K562 (cell line): ENCODE results near the gene MLYCD. TPM values are rescaled to one million over a fixed set of nuclear protein-coding genes. Genes with fewer than 3 reads are reported as not detected.

Experiments used
- ATAC-seq: fragments of 200-7000 bp; cut with Tn5 transposase; 3 replicates; pipeline ENCODE4 v1.9.1; 2020; ENCODE audit warnings: moderate library complexity
- BruUV-seq: library from RNA; stranded (reverse); fragments of 400-500 nt; replicated peaks from 2 replicates; lab custom pipeline; 2021; lab: Mats Ljungman, UMichigan
- CTCF ChIA-PET: fragments of 300-600 bp; formaldehyde crosslinking; extraction: SDS; loops from one replicate; lab custom pipeline; 2021; ENCODE audit warnings: low intra/inter-chr PET ratio; lab: Yijun Ruan, JAX
- POLR2A ChIA-PET: fragments of 300-600, 350-650 bp; sonication (Branson Sonifier 250); formaldehyde crosslinking; extraction: SDS; loops from one replicate; lab custom pipeline; 2021; ENCODE audit warnings: antibody characterized with exemption, inconsistent platforms; lab: Yijun Ruan, JAX
- DNase-seq, 4 experiments: peaks; one replicate each; pipeline versions ENCODE4 v3.0.0 to v3.0.0-alpha.2; 2011 to 2018; ENCODE audit warnings: low spot score in 3 of 4, mixed read lengths in 3 of 4; ENCODE audit errors: extremely low read depth in 1 of 4
- FAIRE-seq: peaks from 2 replicates; lab custom pipeline; 2011; peaks lifted over from hg19 to GRCh38; lab: Jason Lieb, UNC
- H2AFZ ChIP-seq: 2 replicates; pipeline ENCODE4 v1.6.0; 2011; ENCODE audit warnings: low read depth, low read length, control low read depth, inconsistent platforms
- H3K27ac ChIP-seq: fragments of 200-600 bp; 3 replicates; pipeline ENCODE4 v1.8.0; 2011; ENCODE audit warnings: low read depth, mild to moderate bottlenecking, control low read depth, inconsistent platforms, low read length, moderate library complexity, mixed read lengths; ENCODE audit errors: extremely low read depth
- H3K27me3 ChIP-seq, 2 experiments: fragments of 300-600 bp in 1 of 2; 2 replicates in 1 of 2; 3 replicates in 1 of 2; pipeline versions ENCODE4 v1.6.0 to v1.8.0; 2011; ENCODE audit warnings: inconsistent platforms in 2 of 2, low read length in 2 of 2, mild to moderate bottlenecking in 1 of 2, mixed read lengths in 1 of 2, moderate library complexity in 1 of 2; ENCODE audit not compliant: control insufficient read depth in 2 of 2, insufficient read depth in 2 of 2
- H3K36me3 ChIP-seq: fragments of 300-600 bp; 3 replicates; pipeline ENCODE4 v1.8.0; 2011; ENCODE audit warnings: mild to moderate bottlenecking, low read length, inconsistent platforms; ENCODE audit not compliant: control insufficient read depth, insufficient read depth
- H3K4me1 ChIP-seq, 2 experiments: fragments of 200-600 bp in 1 of 2; replicated peaks in 1 of 2; 2 replicates in 1 of 2; 3 replicates in 1 of 2; pipeline versions ENCODE4 v1.5.1 to v1.8.0; 2011; ENCODE audit warnings: inconsistent platforms in 2 of 2, low read length in 2 of 2, mild to moderate bottlenecking in 1 of 2, mixed read lengths in 1 of 2, moderate library complexity in 1 of 2; ENCODE audit not compliant: control insufficient read depth in 2 of 2, insufficient read depth in 2 of 2
- H3K4me2 ChIP-seq: 2 replicates; pipeline ENCODE4 v1.6.1; 2011; ENCODE audit warnings: low read length, control low read depth, inconsistent platforms, mixed read lengths; ENCODE audit not compliant: insufficient read depth
- H3K4me3 ChIP-seq: fragments of 200-600 bp; sonication (generic), shearing (Covaris generic); 2 replicates; pipeline ENCODE4 v1.5.1; 2016; ENCODE audit warnings: control low read depth, inconsistent platforms
- H3K79me2 ChIP-seq: fragments of 200-600 bp; 3 replicates; pipeline ENCODE4 v1.8.0; 2011; ENCODE audit warnings: low read length, inconsistent platforms; ENCODE audit not compliant: control insufficient read depth, insufficient read depth
- H3K9ac ChIP-seq, 2 experiments: 2 replicates each; pipeline versions ENCODE4 v1.6.0 to v1.6.1; 2011; ENCODE audit warnings: low read depth in 2 of 2, low read length in 2 of 2, control low read depth in 1 of 2, inconsistent platforms in 1 of 2, mild to moderate bottlenecking in 1 of 2, mixed read lengths in 1 of 2; ENCODE audit not compliant: insufficient read depth in 1 of 2
- H3K9me1 ChIP-seq: one replicate; pipeline ENCODE4 v1.6.0; 2011; ENCODE audit warnings: inconsistent platforms, mild to moderate bottlenecking, low read length, moderate library complexity; ENCODE audit not compliant: control insufficient read depth, insufficient read depth
- H3K9me3 ChIP-seq: replicated peaks from 2 replicates; pipeline ENCODE4 v1.5.1; 2011; ENCODE audit warnings: low read depth, low read length, inconsistent platforms; ENCODE audit not compliant: control insufficient read depth, insufficient read depth
- H4K20me1 ChIP-seq: replicated peaks from 2 replicates; pipeline ENCODE4 v1.6.1; 2011; ENCODE audit warnings: low read length, inconsistent platforms, mixed read lengths; ENCODE audit not compliant: control insufficient read depth, insufficient read depth
- FIP1L1 ChIP-seq: fragments of 200-400 bp; formaldehyde crosslinking; IDR thresholded peaks from 2 replicates; pipeline ENCODE4 v1.6.1; 2018; ENCODE audit warnings: mild to moderate bottlenecking, low read depth, low read length; ENCODE audit not compliant: poor library complexity, severe bottlenecking
- FOXP1 ChIP-seq: sonication (generic); formaldehyde crosslinking; IDR thresholded peaks from 2 replicates; pipeline ENCODE4 v1.8.0; 2022; ENCODE audit warnings: mild to moderate bottlenecking, missing genetic modification reagents
- JUNB ChIP-seq: fragments of 450-650 bp; formaldehyde crosslinking; conservative IDR thresholded peaks from 2 replicates; pipeline ENCODE4 v1.4.0; 2020; ENCODE audit warnings: mild to moderate bottlenecking
- RB1 ChIP-seq: fragments of 450-650 bp; IDR thresholded peaks from 2 replicates; pipeline ENCODE4 v1.6.1; 2017; ENCODE audit warnings: low read depth, mild to moderate bottlenecking
- TCF3 ChIP-seq: sonication (generic); formaldehyde crosslinking; IDR thresholded peaks from 2 replicates; pipeline ENCODE4 v1.4.0; 2020; ENCODE audit warnings: mild to moderate bottlenecking, missing genetic modification reagents
- THAP7 ChIP-seq: fragments of 250-450 bp; sonication (Bioruptor Pico); IDR thresholded peaks from 2 replicates; pipeline ENCODE4 v1.5.0; 2021
- ZBTB33 ChIP-seq: sonication (generic); formaldehyde crosslinking; IDR thresholded peaks from 2 replicates; pipeline ENCODE4 v1.8.1; 2023; ENCODE audit warnings: mild to moderate bottlenecking, missing genetic modification reagents
- ZNF184 ChIP-seq: sonication (generic); formaldehyde crosslinking; IDR thresholded peaks from 2 replicates; pipeline ENCODE4 v1.5.0; 2020; ENCODE audit warnings: missing genetic modification reagents
- WGBS: fragments of 100-300 bp; shearing (Covaris generic); methylation state at CpG from one replicate; pipeline ENCODE4 v1.1.6; 2016; ENCODE audit warnings: low coverage, mixed read lengths; ENCODE audit not compliant: insufficient coverage; ENCODE audit errors: missing lambda C conversion rate; 5-methylcytosine and 5-hydroxymethylcytosine counted together
- in situ Hi-C: fragments of 300-500 bp; cut with MboI; formaldehyde crosslinking; loops from 4 replicates; pipeline ENCODE4 v1.15.0; 2018; ENCODE audit warnings: inconsistent platforms, mixed read lengths
- intact Hi-C: fragments of 100-400 bp; cut with micrococcal nuclease; formaldehyde crosslinking; loops from 2 replicates; pipeline ENCODE4 v1.14.2; 2022
- polyA plus RNA-seq, 8 experiments: library from polyadenylated mRNA; depleted of rRNA in 4 of 8; stranded (reverse) in 5 of 8; unstranded in 3 of 8; fragments of >200 nt; fragmentation: Nextera tagmentation in 2 of 8; fragmentation: Illumina TruSeq in 1 of 8; extraction: Ambion mirVana in 2 of 8; extraction: Trizol in 1 of 8; gene quantifications; 2 replicates each; pipeline versions ENCODE4 v1.2.1 to v1.2.3, GENCODE V29; 2011 to 2014; ENCODE audit warnings: inconsistent platforms in 1 of 8, missing spikeins in 1 of 8
- total RNA-seq, 7 experiments: library from RNA; depleted of rRNA in 6 of 7; stranded (reverse); fragments of >200 nt in 6 of 7; fragmentation: Illumina TruSeq in 2 of 7; extraction: Trizol in 2 of 7; gene quantifications; 2 replicates each; pipeline versions ENCODE4 v1.2.1 to v1.2.3, GENCODE V29; 2011 to 2021; ENCODE audit warnings: low replicate concordance in 1 of 7

The MLYCD gene
- total and polyA plus RNA-seq, 9 of the 15 experiments (the other 6 are each of a cell fraction or from before 2014, with no cell fraction given), result 0.15 to 2.0 (median 1.0) TPM

DNA sequence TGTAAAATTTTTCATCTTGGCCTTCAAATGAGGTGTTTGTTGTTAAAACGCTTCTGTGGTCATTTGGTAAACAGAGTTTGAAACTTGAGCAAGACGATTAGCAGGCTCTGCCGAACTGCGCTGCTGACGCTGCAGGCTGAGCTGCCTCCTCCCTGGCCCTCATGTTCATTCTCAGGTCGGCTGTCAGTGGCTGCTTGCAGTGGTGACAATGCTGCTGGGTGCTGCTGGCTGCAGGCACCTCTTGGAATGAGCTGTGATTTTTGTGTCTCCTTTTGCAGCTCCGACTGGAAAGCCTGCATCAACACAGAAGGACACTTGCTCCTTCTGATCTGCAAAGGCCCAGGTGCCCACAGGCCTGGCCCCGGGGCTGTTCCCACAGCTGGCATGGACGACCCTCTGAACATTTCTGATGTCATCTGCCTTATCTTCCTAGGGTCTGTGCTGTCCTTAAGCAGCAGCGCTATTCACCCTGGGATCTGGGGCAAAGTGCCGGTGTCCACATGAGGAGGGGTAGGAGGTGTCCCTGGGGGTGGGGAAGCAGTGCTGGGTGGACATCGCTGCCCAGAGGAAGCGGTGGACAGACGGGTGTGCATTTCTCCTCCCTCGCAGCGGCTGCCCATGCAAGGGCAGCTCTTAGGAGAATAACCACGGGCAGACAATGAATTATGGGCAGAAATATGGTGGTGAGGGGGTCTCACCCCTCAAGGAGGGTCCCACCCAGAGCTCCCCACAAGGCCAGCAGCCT lies 31.1 kb downstream of the MLYCD start (continued):
- no peak for TF ChIP-seq THAP7 (CRISPR knock-in tag)
- TF ChIP-seq FIP1L1, result no peak
- no peak for TF ChIP-seq ZBTB33
- no peak for TF ChIP-seq RB1
- TF ChIP-seq, all 486 proteins: peak for 0

GRCh38 chr16:83930730-83931500 lies 32.0 kb downstream of the MLYCD start:
- 0 out of 2 replicates have a peak, but pooled peaks have one; percentile 32 for TF ChIP-seq FOXP1 (CRISPR knock-in tag)
- no peak for TF ChIP-seq JUNB
- TF ChIP-seq TCF3 (CRISPR knock-in tag), result no peak
- no peak for TF ChIP-seq ZNF184 (CRISPR knock-in tag)
- TF ChIP-seq, all 486 proteins: peak for 1
- DNase-seq (no peak), FAIRE-seq (no peak), ATAC-seq (no peak)
- Histone ChIP-seq H3K9ac (no peak overlapping the region), H3K9me1 (no peaks in the 10 kb centered on the region), H3K4me2 (no peak overlapping the region), H3K36me3 (no peaks in the 10 kb centered on the region), H3K4me1 (peaks cover 0 to 50% of the 10 kb centered on the region in 2 experiments; a peak in 2 of 5 replicates), H3K9me3 (no peaks in the 10 kb centered on the region), H2AFZ (no peak overlapping the region), H3K27ac (no peak overlapping the region), H4K20me1 (peaks cover 19% of the 10 kb centered on the region), H3K27me3 (peaks cover 70 to 93% of the 10 kb centered on the region in 2 experiments), H3K79me2 (no peaks in the 10 kb centered on the region), H3K4me3 (no peak overlapping the region)
- 7% methylated on average over 22 of the region's 22 CpGs for WGBS
- no TSS peak for BruUV-seq
- CTCF ChIA-PET, result no interaction called here
- POLR2A ChIA-PET, result interaction anchor here (0.6 kb wide), 1 partner anchor 127 kb away, joined by 4 read pairs; no protein-coding TSS in a partner anchor
- intact Hi-C loops, result no loop called here
- in situ Hi-C loops, result no loop called here
